Mammary epithelial cell (primary cell): ENCODE data around the gene THOC7.

Source experiments
- CTCF ChIP-seq, 2 donors: IDR thresholded peaks in 1 of 2; conservative IDR thresholded peaks in 1 of 2; 2 replicates each; pipeline ENCODE4 v1.5.1; 2011 to 2012; ENCODE audit warnings: inconsistent platforms in 2 of 2, low read length in 2 of 2, mild to moderate bottlenecking in 2 of 2, control low read depth in 1 of 2, low read depth in 1 of 2; ENCODE audit not compliant: insufficient read depth in 1 of 2; ENCODE audit errors: extremely low read depth in 1 of 2
- EZH2 ChIP-seq: IDR thresholded peaks from 2 replicates; pipeline ENCODE4 v1.6.1; 2012; ENCODE audit warnings: low read length, inconsistent platforms, borderline replicate concordance

GRCh38 chr3:63872135-63872924, 8.7 kb upstream of the THOC7 start:
- TF ChIP-seq CTCF (conservative IDR thresholded peaks at IDR 0.05 in 1 of 2, IDR thresholded peaks at IDR 0.05 in 1 of 2; ENCODE audit: extremely low read depth in 1 of 2, insufficient read depth in 1 of 2, low read depth in 1 of 2, low read length in 2 of 2) (no peak), EZH2 (no peak)
